A549 (cell line): ENCODE measurements around the gene RRP9. TPM values are rescaled to one million over a fixed set of nuclear protein-coding genes. Genes with fewer than 3 reads are reported as not detected.

Experiments used
- ATAC-seq, 2 experiments: fragments of 200-7000 bp in 1 of 2; fragments of >200 bp in 1 of 2; cut with Nextera tagmentation in 1 of 2; cut with Tn5 transposase in 1 of 2; 3 replicates each; pipeline versions ENCODE4 v1.8.0 to v1.9.1; 2018 to 2020; ENCODE audit warnings: mild to moderate bottlenecking in 1 of 2, moderate library complexity in 1 of 2
- CTCF ChIA-PET: fragments of 300-600 bp; sonication (Branson Sonifier 250); formaldehyde crosslinking; extraction: SDS; loops from one replicate; lab custom pipeline; 2021; ENCODE audit warnings: antibody characterized with exemption, inconsistent platforms; lab: Yijun Ruan, JAX
- POLR2A ChIA-PET: fragments of 350-600 bp; formaldehyde crosslinking; extraction: SDS; loops from one replicate; lab custom pipeline; 2021; ENCODE audit warnings: antibody characterized with exemption, inconsistent platforms; lab: Yijun Ruan, JAX
- DNase-seq, 2 experiments: peaks; one replicate each; pipeline versions ENCODE4 v3.0.0 to v3.0.0-alpha.2; 2011 to 2016; ENCODE audit warnings: low read depth in 1 of 2, low spot score in 1 of 2
- FAIRE-seq: peaks from 2 replicates; lab custom pipeline; 2011; peaks lifted over from hg19 to GRCh38; lab: Jason Lieb, UNC
- H3K27ac ChIP-seq, 2 experiments: fragments of >200 bp; sonication (Bioruptor Twin); formaldehyde crosslinking; 3 replicates each; pipeline ENCODE4 v1.5.1; 2016 to 2017
- H3K4me1 ChIP-seq: fragments of >200 bp; sonication (Bioruptor Twin); formaldehyde crosslinking; 3 replicates; pipeline ENCODE4 v1.6.1; 2016
- H3K4me2 ChIP-seq: fragments of >200 bp; sonication (Bioruptor Twin); formaldehyde crosslinking; 3 replicates; pipeline ENCODE4 v1.6.1; 2016
- H3K4me3 ChIP-seq: fragments of >200 bp; sonication (Bioruptor Twin); formaldehyde crosslinking; 3 replicates; pipeline ENCODE4 v1.5.1; 2016
- H3K9me3 ChIP-seq: fragments of >200 bp; sonication (Bioruptor Twin); formaldehyde crosslinking; 3 replicates; pipeline ENCODE4 v1.6.1; 2016
- BHLHE40 ChIP-seq: IDR thresholded peaks from 2 replicates; pipeline ENCODE4 v1.6.1; 2012; ENCODE audit warnings: low read depth, low read length, inconsistent platforms
- CBX2 ChIP-seq: fragments of 200-600 bp; sonication (generic); IDR thresholded peaks from 2 replicates; pipeline ENCODE4 v1.6.1; 2016; ENCODE audit warnings: low read depth, mild to moderate bottlenecking, borderline replicate concordance
- CBX8 ChIP-seq: fragments of 200-600 bp; sonication (generic); IDR thresholded peaks from 2 replicates; pipeline ENCODE4 v1.6.1; 2016
- CEBPB ChIP-seq, 2 experiments: fragments of >200 bp in 1 of 2; sonication (Bioruptor Twin) in 1 of 2; formaldehyde crosslinking in 1 of 2; IDR thresholded peaks; 2 replicates each; pipeline ENCODE4 v1.6.1; 2012 to 2016
- CHD2 ChIP-seq: fragments of 150-350 bp; IDR thresholded peaks from 2 replicates; pipeline ENCODE4 v1.6.1; 2014; ENCODE audit warnings: low read length; ENCODE audit not compliant: partially characterized antibody
- EHF ChIP-seq: fragments of 250-450 bp; sonication (Bioruptor Pico); IDR thresholded peaks from 2 replicates; pipeline ENCODE4 v1.5.0; 2020; ENCODE audit warnings: mild to moderate bottlenecking
- ELK1 ChIP-seq: fragments of 150-350 bp; IDR thresholded peaks from 2 replicates; pipeline ENCODE4 v1.6.1; 2014; ENCODE audit warnings: low read depth, mild to moderate bottlenecking, low read length
- FOSL2 ChIP-seq, 2 experiments: fragments of 450-650 bp in 1 of 2; fragments of >200 bp in 1 of 2; sonication (Bioruptor Twin) in 1 of 2; formaldehyde crosslinking; IDR thresholded peaks; 2 replicates each; pipeline versions ENCODE4 v1.5.0 to v1.6.1; 2016 to 2020; ENCODE audit warnings: mild to moderate bottlenecking in 1 of 2, moderate library complexity in 1 of 2
- HOXB13 ChIP-seq: fragments of 250-450 bp; sonication (Bioruptor Pico); IDR thresholded peaks from 2 replicates; pipeline ENCODE4 v1.5.0; 2020; ENCODE audit warnings: low read depth, mild to moderate bottlenecking, moderate library complexity
- JUN ChIP-seq, 2 experiments: fragments of >200 bp; sonication (Bioruptor Twin); formaldehyde crosslinking; IDR thresholded peaks; 2 replicates in 1 of 2; 3 replicates in 1 of 2; pipeline ENCODE4 v1.6.1; 2016 to 2017
- JUNB ChIP-seq: fragments of >200 bp; sonication (Bioruptor Twin); formaldehyde crosslinking; IDR thresholded peaks from 2 replicates; pipeline ENCODE4 v1.6.1; 2016
- KDM5A ChIP-seq: fragments of 200-600 bp; sonication (generic); IDR thresholded peaks from 2 replicates; pipeline ENCODE4 v1.6.1; 2016; ENCODE audit warnings: antibody characterized with exemption, mild to moderate bottlenecking
- NR3C1 ChIP-seq: fragments of >200 bp; sonication (Bioruptor Twin); formaldehyde crosslinking; IDR thresholded peaks from 3 replicates; pipeline ENCODE4 v1.6.1; 2017
- POLR2A ChIP-seq: IDR thresholded peaks from 2 replicates; pipeline ENCODE4 v1.6.1; 2012; ENCODE audit warnings: mild to moderate bottlenecking, low read length
- RARB ChIP-seq: fragments of 250-450 bp; sonication (Bioruptor Pico); IDR thresholded peaks from 2 replicates; pipeline ENCODE4 v1.8.0; 2021; ENCODE audit warnings: mild to moderate bottlenecking, moderate library complexity
- RCOR1 ChIP-seq: fragments of 150-350 bp; IDR thresholded peaks from 2 replicates; pipeline ENCODE4 v1.6.1; 2014; ENCODE audit warnings: antibody characterized with exemption, low read length, low read depth
- REST ChIP-seq: fragments of 200-600 bp; sonication (generic); IDR thresholded peaks from 2 replicates; pipeline ENCODE4 v1.6.1; 2016; ENCODE audit warnings: antibody characterized with exemption, mild to moderate bottlenecking, moderate library complexity
- RFX5 ChIP-seq: fragments of 450-650 bp; IDR thresholded peaks from 2 replicates; pipeline ENCODE4 v1.7.1; 2014; ENCODE audit warnings: antibody characterized with exemption, mild to moderate bottlenecking, moderate library complexity
- SREBF2 ChIP-seq: fragments of 450-650 bp; IDR thresholded peaks from 2 replicates; pipeline ENCODE4 v1.6.1; 2014; ENCODE audit warnings: mild to moderate bottlenecking, moderate library complexity
- TFCP2L1 ChIP-seq: fragments of 250-450 bp; sonication (Bioruptor Pico); IDR thresholded peaks from 2 replicates; pipeline ENCODE4 v1.5.0; 2021; ENCODE audit warnings: mild to moderate bottlenecking
- ZC3H11A ChIP-seq: fragments of 450-650 bp; IDR thresholded peaks from 2 replicates; pipeline ENCODE4 v1.6.1; 2014; ENCODE audit warnings: antibody characterized with exemption, mild to moderate bottlenecking
- ZNF302 ChIP-seq: fragments of 250-450 bp; sonication (Bioruptor Pico); IDR thresholded peaks from 2 replicates; pipeline ENCODE4 v1.9.0; 2021; ENCODE audit warnings: inconsistent platforms, mild to moderate bottlenecking, moderate library complexity
- ZSCAN20 ChIP-seq: fragments of 250-450 bp; sonication (Bioruptor Pico); IDR thresholded peaks from 2 replicates; pipeline ENCODE4 v1.8.0; 2022; ENCODE audit warnings: mild to moderate bottlenecking, moderate library complexity
- WGBS: methylation state at CpG from one replicate; pipeline ENCODE4 v1.1.6; 2017; ENCODE audit errors: missing lambda C conversion rate; 5-methylcytosine and 5-hydroxymethylcytosine counted together
- polyA plus RNA-seq, 4 experiments: library from polyadenylated mRNA; depleted of rRNA in 3 of 4; stranded (reverse); fragments of >200 nt; fragmentation: RNase III in 1 of 4; extraction: RNeasy Plus Mini Kit Qiagen cat#74134 plus additional on column Dnase treatment in 1 of 4; gene quantifications; 2 replicates in 3 of 4; 3 replicates in 1 of 4; pipeline ENCODE4 v1.2.3, GENCODE V29; 2011 to 2017

The RRP9 gene
- polyA plus RNA-seq, 2 of the 4 experiments (the other 2 are of a cell fraction) = 17.0 to 34.3 TPM

GRCh38 chr3:51970606-51971300 lies 29.0 kb upstream of the RRP9 start:
- ChIA-PET CTCF (interaction anchor here (0.8 to 7.1 kb wide), 3 partner anchors 12 to 477 kb away, joined by 3 to 53 read pairs (median 37); partner anchors contain the start of genes ACY1, PARP3 and RRP9), POLR2A (no interaction called here)

GRCh38 chr3:51969841-51970240 lies 28.1 kb upstream of the RRP9 start:
- peaks cover 23% of the 10 kb centered on the region for H3K4me1 ChIP-seq
- no peak for FAIRE-seq
- H3K27ac ChIP-seq = no peak overlapping the region
- H3K4me3 ChIP-seq = no peak overlapping the region
- WGBS = 71% methylated on average over 1 of the region's 4 CpGs
- no peak for TF ChIP-seq JUNB
- no peak for TF ChIP-seq RARB (CRISPR knock-in tag)
- TF ChIP-seq NR3C1 = no peak
- no peak for TF ChIP-seq CEBPB (IDR thresholded peaks at IDR 0.05)
- TF ChIP-seq RCOR1 = no peak
- TF ChIP-seq KDM5A = no peak
- TF ChIP-seq ZNF302 (CRISPR knock-in tag) = no peak
- no peak for TF ChIP-seq EHF
- no peak for TF ChIP-seq REST
- no peak for TF ChIP-seq RFX5
- no peak for TF ChIP-seq CHD2
- no peak for TF ChIP-seq JUN (IDR thresholded peaks at IDR 0.05)
- TF ChIP-seq SREBF2 = no peak
- TF ChIP-seq POLR2A = no peak
- no peak for TF ChIP-seq HOXB13 (CRISPR knock-in tag)
- no peak for TF ChIP-seq ZSCAN20
- TF ChIP-seq ZC3H11A = no peak
- DNase-seq = no peak
- no peak for ATAC-seq
- no peaks in the 10 kb centered on the region for H3K9me3 ChIP-seq
- POLR2A ChIA-PET = interaction anchor here (0.7 to 0.9 kb wide), 3 partner anchors 26 to 28 kb away, joined by 3 to 6 read pairs (median 3); partner anchors contain the start of genes PARP3, RPL29 and RRP9
- no peak overlapping the region for H3K4me2 ChIP-seq
- CTCF ChIA-PET = interaction anchor here (0.9 to 7.1 kb wide), 4 partner anchors 10 to 300 kb away, joined by 3 to 53 read pairs (median 20); partner anchors contain the start of genes ACY1, PARP3 and RRP9

More at GRCh38 chr3:51970606-51971300, 29.0 kb upstream of the RRP9 start:
- FAIRE-seq (no peak), DNase-seq (no peak), ATAC-seq (no peak)
- peaks cover 26% of the 10 kb centered on the region for H3K4me1 ChIP-seq
- no peak for TF ChIP-seq CEBPB (IDR thresholded peaks at IDR 0.05)
- no peak for TF ChIP-seq CBX2
- no peak for TF ChIP-seq TFCP2L1 (CRISPR knock-in tag)
- TF ChIP-seq CBX8 = no peak
- no peak for TF ChIP-seq ELK1
- TF ChIP-seq FOSL2 (IDR thresholded peaks at IDR 0.05) = no peak
- TF ChIP-seq FOSL2 (CRISPR knock-in tag; IDR thresholded peaks at IDR 0.05) = no peak
- TF ChIP-seq BHLHE40 = no peak
- WGBS = 81% methylated on average over 6 of the region's 6 CpGs
- no peaks in the 10 kb centered on the region for H3K9me3 ChIP-seq
- no peak overlapping the region for H3K4me3 ChIP-seq
- H3K27ac ChIP-seq = no peak overlapping the region
- no peak overlapping the region for H3K4me2 ChIP-seq
